ENCODE results near the gene UBE3A.

Gene UBE3A

GRCh38 chr15:25327686-25328085 lies 111.1 kb downstream of the UBE3A start:
- DNase-seq, result no peak

- DNase-seq, result no peak
Observed at GRCh38 chr15:25325187-25325586, 113.6 kb downstream of the UBE3A start.

DNA sequence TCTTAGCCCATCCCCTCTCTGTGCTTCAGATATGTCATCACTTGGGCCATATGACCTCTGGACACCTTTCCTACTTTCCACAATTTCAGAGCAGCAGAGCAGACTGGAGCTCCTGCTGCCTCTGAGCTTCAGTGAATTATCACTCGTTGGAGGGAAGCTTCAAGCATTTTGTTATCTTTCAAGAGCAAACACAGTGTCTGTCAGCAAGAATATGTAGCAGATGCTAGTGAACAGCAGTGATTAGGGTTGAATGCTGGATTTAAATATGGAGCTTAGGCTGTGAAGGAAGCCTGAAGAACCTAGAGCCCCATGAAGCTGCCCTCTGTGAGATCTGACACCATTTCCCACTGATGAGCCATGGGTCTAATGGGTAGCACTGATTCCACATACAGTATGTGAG lies 115.4 kb downstream of the UBE3A start:
- no peak for DNase-seq

DNA sequence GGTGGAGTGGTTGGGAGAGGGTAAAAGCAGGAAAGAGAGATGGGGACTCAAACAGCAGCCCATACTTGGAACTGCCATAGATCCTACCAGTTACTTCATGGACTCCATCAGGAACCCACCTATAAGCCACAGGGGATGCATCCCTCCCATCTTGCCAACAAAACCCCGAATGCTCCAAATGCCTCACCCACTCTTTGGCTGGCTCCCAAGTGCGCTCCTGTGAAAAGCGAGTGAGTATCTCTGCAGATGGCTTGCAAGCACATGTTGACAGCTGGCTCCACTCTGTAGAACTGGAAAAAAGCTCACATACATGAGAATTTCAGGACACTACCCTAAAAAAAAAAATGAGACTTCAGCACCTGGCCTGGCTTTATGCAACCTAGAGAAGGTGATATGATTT lies 151.0 kb downstream of the UBE3A start:
- no peak for DNase-seq

Data from cerebellar nuclear complex (tissue), 1 donor.